Kidney epithelial cell (primary cell): ENCODE data around the gene APLF. TPM values are rescaled to one million over a fixed set of nuclear protein-coding genes. Genes with fewer than 3 reads are reported as not detected.

Experiments
- DNase-seq: peaks from one replicate; pipeline ENCODE4 v3.0.0-alpha.2; 2010; ENCODE audit warnings: low read depth
- H3K27me3 ChIP-seq: 2 replicates; pipeline ENCODE4 v1.6.0; 2011; ENCODE audit warnings: low read length; ENCODE audit not compliant: control insufficient read depth, insufficient read depth
- H3K36me3 ChIP-seq: 2 replicates; pipeline ENCODE4 v1.5.1; 2011; ENCODE audit warnings: low read length; ENCODE audit not compliant: control insufficient read depth, insufficient read depth
- H3K4me3 ChIP-seq: 2 replicates; pipeline ENCODE4 v1.5.1; 2011; ENCODE audit warnings: low read depth, mild to moderate bottlenecking, control low read depth, low read length
- CTCF ChIP-seq: IDR thresholded peaks from 2 replicates; pipeline ENCODE4 v1.5.1; 2011; ENCODE audit warnings: mild to moderate bottlenecking, moderate library complexity, low read length, control low read depth, inconsistent platforms; ENCODE audit not compliant: insufficient read depth, poor library complexity, severe bottlenecking
- total RNA-seq: library from RNA; depleted of rRNA; stranded (reverse); fragments of >200 nt; gene quantifications from 2 replicates; pipeline ENCODE4 v1.2.3, GENCODE V29; 2015

APLF gene
- total RNA-seq, 1 donor from 2014 or later, result 5.1 TPM

DNA sequence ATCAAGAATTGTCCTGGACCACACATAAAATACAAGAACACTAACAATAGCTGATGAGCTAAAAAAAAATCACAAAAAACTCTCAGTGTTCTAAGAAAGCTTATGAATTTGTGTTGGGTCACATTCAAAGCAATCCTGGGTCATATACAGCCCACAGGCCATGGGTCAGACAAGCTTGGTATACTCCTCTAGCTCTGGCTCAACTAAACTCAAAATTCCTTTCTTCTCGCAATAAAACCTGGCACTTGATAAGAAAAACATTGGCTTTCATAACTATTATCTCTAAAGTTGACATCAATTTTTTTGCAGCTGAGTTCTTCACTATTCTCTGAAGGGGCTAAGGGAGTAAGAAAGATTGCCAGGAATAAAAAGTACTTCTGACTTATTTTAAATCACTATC, 38.6 kb upstream of the APLF start:
- peaks cover 2% of the 10 kb centered on the region for H3K27me3 ChIP-seq
- no peak for TF ChIP-seq CTCF
- no peak overlapping the region for H3K4me3 ChIP-seq
- no peaks in the 10 kb centered on the region for H3K36me3 ChIP-seq
- DNase-seq, result no peak

GRCh38 chr2:68429311-68429826, 38.0 kb upstream of the APLF start:
- no peaks in the 10 kb centered on the region for H3K36me3 ChIP-seq
- no peak for TF ChIP-seq CTCF
- H3K4me3 ChIP-seq, result no peak overlapping the region
- H3K27me3 ChIP-seq, result peaks cover 2% of the 10 kb centered on the region
- DNase-seq, result no peak

DNA sequence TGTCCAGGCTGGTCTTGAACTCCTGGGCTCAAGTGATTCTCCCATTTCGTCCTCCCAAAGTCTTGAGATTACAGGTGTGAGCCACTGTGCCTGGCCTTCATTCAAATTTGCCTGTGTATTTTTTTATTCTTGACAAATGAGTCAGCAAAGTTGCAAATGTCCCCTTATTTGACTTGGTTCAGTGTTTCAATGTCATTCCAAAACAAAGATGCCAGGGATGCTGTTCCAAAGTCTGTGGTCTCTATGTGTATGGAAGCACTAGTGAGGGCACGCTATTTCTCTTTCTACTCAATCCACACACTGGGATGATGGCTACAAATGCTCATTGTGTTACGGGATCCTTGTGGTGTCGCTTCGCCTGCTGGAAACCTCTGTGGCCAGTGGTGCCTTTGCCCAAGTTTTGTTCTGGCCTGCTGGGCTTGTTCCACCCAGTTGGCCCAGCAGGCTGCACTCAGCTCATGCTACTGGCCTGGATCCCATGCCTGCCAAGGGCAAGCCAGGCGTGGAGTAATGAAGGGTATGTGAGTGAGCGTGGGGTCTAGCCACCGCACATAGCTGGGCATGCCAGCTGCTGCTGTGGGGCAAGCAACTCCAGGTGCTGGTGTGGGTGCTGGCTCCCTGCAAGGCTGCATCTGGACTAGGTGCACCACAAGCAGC, 35.9 kb upstream of the APLF start:
- no peaks in the 10 kb centered on the region for H3K36me3 ChIP-seq
- DNase-seq, result no peak
- TF ChIP-seq CTCF, result no peak
- H3K27me3 ChIP-seq, result peaks cover 2% of the 10 kb centered on the region
- no peak overlapping the region for H3K4me3 ChIP-seq

GRCh38 chr2:68432696-68433658, 34.4 kb upstream of the APLF start:
- Histone ChIP-seq H3K27me3 (peaks cover 2% of the 10 kb centered on the region), H3K36me3 (no peaks in the 10 kb centered on the region), H3K4me3 (no peak overlapping the region)
- no peak for TF ChIP-seq CTCF
- DNase-seq, result no peak

GRCh38 chr2:68434981-68435380, 32.4 kb upstream of the APLF start:
- DNase-seq, result no peak
- Histone ChIP-seq H3K36me3 (no peaks in the 10 kb centered on the region), H3K4me3 (no peak overlapping the region), H3K27me3 (peaks cover 2% of the 10 kb centered on the region)
- TF ChIP-seq CTCF, result no peak
